HT1080 (cell line): Measurements from ENCODE around the gene GRIA1. TPM values are rescaled to one million over a fixed set of nuclear protein-coding genes. Genes with fewer than 3 reads are reported as not detected.

Source experiments
- DNase-seq: peaks from one replicate; pipeline ENCODE4 v3.0.0-alpha.2; 2015; ENCODE audit warnings: low read depth
- total RNA-seq: library from RNA; depleted of rRNA; stranded (reverse); fragments of >200 nt; shearing (Covaris generic); gene quantifications from 2 replicates; pipeline ENCODE4 v1.2.3, GENCODE V29; 2014

The GRIA1 gene
- total RNA-seq, 1 experiment from 2014 or later = 0.13 TPM

- DNase-seq = no peak
Measured at GRCh38 chr5:153658149-153658548, 167.7 kb downstream of the GRIA1 start.

- no peak for DNase-seq
Measured at GRCh38 chr5:153658606-153659005, 168.1 kb downstream of the GRIA1 start.

- DNase-seq = peak; percentile 52
Measured at GRCh38 chr5:153659039-153659736, 168.7 kb downstream of the GRIA1 start.

GRCh38 chr5:153660919-153661318, 170.4 kb downstream of the GRIA1 start:
- no peak for DNase-seq

GRCh38 chr5:153661897-153662296, 171.4 kb downstream of the GRIA1 start:
- DNase-seq = no peak

- no peak for DNase-seq
Measured at GRCh38 chr5:153670101-153670500, 179.6 kb downstream of the GRIA1 start.

- no peak for DNase-seq
Measured at GRCh38 chr5:153671653-153672346, 181.3 kb downstream of the GRIA1 start.

- DNase-seq = peak; percentile 13
Measured at GRCh38 chr5:153672347-153673090, 182.0 kb downstream of the GRIA1 start.

GRCh38 chr5:153674356-153674755, 183.9 kb downstream of the GRIA1 start:
- no peak for DNase-seq

- DNase-seq = no peak
Measured at GRCh38 chr5:153676406-153676805, 185.9 kb downstream of the GRIA1 start.

GRCh38 chr5:153676821-153677220, 186.4 kb downstream of the GRIA1 start:
- DNase-seq = no peak

- DNase-seq = peak; percentile 37
Measured at GRCh38 chr5:153678617-153679329, 188.3 kb downstream of the GRIA1 start.

- no peak for DNase-seq
Measured at GRCh38 chr5:153690236-153690635, 199.8 kb downstream of the GRIA1 start.

- DNase-seq = no peak
Measured at GRCh38 chr5:153696256-153696655, 205.8 kb downstream of the GRIA1 start.

GRCh38 chr5:153699035-153699434, 208.6 kb downstream of the GRIA1 start:
- DNase-seq = peak; percentile 54

- DNase-seq = peak; percentile 54
Measured at GRCh38 chr5:153700940-153701339, 210.5 kb downstream of the GRIA1 start.

- DNase-seq = no peak
Measured at GRCh38 chr5:153702265-153702664, 211.8 kb downstream of the GRIA1 start.

- DNase-seq = no peak
Measured at GRCh38 chr5:153704110-153704509, 213.6 kb downstream of the GRIA1 start.

- DNase-seq = no peak
Measured at GRCh38 chr5:153707626-153708025, 217.2 kb downstream of the GRIA1 start.

GRCh38 chr5:153711755-153712154, 221.3 kb downstream of the GRIA1 start:
- no peak for DNase-seq

- no peak for DNase-seq
Measured at GRCh38 chr5:153712946-153713345, 222.5 kb downstream of the GRIA1 start.

GRCh38 chr5:153713943-153714342, 223.5 kb downstream of the GRIA1 start:
- no peak for DNase-seq
